HL-60 (cell line): ENCODE data around the gene BICRAL.

Experiments
- DNase-seq, 2 experiments: peaks; one replicate each; pipeline ENCODE4 v3.0.0-alpha.2; 2010 to 2020; ENCODE audit warnings: low read depth in 1 of 2, low spot score in 1 of 2
- H3K27ac ChIP-seq: fragments of 250-450 bp; sonication (Bioruptor Pico); replicated peaks from 2 replicates; pipeline ENCODE4 v1.5.1; 2020; ENCODE audit warnings: mild to moderate bottlenecking, moderate library complexity
- H3K27me3 ChIP-seq: fragments of 250-450 bp; sonication (Bioruptor Pico); 2 replicates; pipeline ENCODE4 v1.5.1; 2021; ENCODE audit warnings: mild to moderate bottlenecking, moderate library complexity; ENCODE audit not compliant: insufficient read depth, poor library complexity, severe bottlenecking
- H3K4me3 ChIP-seq: replicated peaks from 2 replicates; pipeline ENCODE4 v1.5.1; 2011; ENCODE audit warnings: mild to moderate bottlenecking, control low read depth, low read length; ENCODE audit not compliant: insufficient read depth
- GABPA ChIP-seq: IDR thresholded peaks from 2 replicates; pipeline ENCODE4 v1.6.1; 2012; ENCODE audit warnings: low read depth
- POLR2AphosphoS5 ChIP-seq: IDR thresholded peaks from 2 replicates; pipeline ENCODE4 v1.6.1; 2012; ENCODE audit warnings: low read depth
- SPI1 ChIP-seq: IDR thresholded peaks from 2 replicates; pipeline ENCODE4 v1.6.1; 2012; ENCODE audit warnings: low read depth, mild to moderate bottlenecking, borderline replicate concordance
- TF ChIP-seq, protein P1 (sequence below): IDR thresholded peaks from 2 replicates; pipeline ENCODE4 v1.6.1; 2012; ENCODE audit warnings: low read depth; ENCODE audit not compliant: insufficient replicate concordance
- TF ChIP-seq, protein P2 (sequence below): IDR thresholded peaks from one replicate; pipeline ENCODE4 v1.5.1; 2011; ENCODE audit warnings: low read length, control low read depth, inconsistent platforms; ENCODE audit not compliant: insufficient read depth

Gene BICRAL

DNA sequence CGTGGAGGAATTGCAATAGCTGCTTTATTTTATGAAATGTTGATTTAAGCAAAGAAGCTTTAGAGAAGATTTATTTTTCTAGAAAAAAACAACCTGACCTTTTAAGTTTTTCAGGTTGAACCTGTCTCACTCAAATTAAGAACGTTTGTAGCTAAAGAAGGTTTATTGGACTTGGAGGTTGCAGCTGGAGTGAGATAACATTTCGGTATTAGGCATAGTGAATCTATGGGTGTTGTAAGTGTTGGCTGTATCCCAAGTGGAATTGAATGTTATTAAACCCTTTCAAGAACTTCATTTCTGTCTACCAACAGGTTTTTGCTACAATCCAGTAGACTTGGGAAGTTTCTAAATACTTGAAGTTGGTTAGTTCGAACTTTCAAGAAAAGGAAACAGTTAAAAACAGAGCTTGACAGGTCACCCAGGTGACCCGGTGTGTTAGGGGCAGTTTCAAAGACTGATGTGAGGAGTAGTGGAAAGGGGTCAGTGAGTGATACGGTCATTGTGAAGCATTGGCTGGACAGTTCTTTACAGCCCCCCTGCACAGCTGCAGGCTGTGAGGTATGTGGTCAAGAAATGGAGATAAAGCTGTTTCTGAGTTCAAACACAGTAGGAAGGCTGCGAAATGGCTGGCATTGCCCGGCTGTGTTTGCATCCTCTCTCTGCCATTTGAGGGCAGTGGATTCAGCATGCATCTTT, 33.5 kb upstream of the BICRAL start:
- Histone ChIP-seq H3K27ac (no peak overlapping the region), H3K27me3 (no peaks in the 10 kb centered on the region), H3K4me3 (no peak overlapping the region)
- TF ChIP-seq SPI1: no peak
- no peak for TF ChIP-seq GABPA
- TF ChIP-seq POLR2AphosphoS5: no peak
- TF ChIP-seq, protein P1, sequence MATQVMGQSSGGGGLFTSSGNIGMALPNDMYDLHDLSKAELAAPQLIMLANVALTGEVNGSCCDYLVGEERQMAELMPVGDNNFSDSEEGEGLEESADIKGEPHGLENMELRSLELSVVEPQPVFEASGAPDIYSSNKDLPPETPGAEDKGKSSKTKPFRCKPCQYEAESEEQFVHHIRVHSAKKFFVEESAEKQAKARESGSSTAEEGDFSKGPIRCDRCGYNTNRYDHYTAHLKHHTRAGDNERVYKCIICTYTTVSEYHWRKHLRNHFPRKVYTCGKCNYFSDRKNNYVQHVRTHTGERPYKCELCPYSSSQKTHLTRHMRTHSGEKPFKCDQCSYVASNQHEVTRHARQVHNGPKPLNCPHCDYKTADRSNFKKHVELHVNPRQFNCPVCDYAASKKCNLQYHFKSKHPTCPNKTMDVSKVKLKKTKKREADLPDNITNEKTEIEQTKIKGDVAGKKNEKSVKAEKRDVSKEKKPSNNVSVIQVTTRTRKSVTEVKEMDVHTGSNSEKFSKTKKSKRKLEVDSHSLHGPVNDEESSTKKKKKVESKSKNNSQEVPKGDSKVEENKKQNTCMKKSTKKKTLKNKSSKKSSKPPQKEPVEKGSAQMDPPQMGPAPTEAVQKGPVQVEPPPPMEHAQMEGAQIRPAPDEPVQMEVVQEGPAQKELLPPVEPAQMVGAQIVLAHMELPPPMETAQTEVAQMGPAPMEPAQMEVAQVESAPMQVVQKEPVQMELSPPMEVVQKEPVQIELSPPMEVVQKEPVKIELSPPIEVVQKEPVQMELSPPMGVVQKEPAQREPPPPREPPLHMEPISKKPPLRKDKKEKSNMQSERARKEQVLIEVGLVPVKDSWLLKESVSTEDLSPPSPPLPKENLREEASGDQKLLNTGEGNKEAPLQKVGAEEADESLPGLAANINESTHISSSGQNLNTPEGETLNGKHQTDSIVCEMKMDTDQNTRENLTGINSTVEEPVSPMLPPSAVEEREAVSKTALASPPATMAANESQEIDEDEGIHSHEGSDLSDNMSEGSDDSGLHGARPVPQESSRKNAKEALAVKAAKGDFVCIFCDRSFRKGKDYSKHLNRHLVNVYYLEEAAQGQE: no peak
- TF ChIP-seq, protein P2, sequence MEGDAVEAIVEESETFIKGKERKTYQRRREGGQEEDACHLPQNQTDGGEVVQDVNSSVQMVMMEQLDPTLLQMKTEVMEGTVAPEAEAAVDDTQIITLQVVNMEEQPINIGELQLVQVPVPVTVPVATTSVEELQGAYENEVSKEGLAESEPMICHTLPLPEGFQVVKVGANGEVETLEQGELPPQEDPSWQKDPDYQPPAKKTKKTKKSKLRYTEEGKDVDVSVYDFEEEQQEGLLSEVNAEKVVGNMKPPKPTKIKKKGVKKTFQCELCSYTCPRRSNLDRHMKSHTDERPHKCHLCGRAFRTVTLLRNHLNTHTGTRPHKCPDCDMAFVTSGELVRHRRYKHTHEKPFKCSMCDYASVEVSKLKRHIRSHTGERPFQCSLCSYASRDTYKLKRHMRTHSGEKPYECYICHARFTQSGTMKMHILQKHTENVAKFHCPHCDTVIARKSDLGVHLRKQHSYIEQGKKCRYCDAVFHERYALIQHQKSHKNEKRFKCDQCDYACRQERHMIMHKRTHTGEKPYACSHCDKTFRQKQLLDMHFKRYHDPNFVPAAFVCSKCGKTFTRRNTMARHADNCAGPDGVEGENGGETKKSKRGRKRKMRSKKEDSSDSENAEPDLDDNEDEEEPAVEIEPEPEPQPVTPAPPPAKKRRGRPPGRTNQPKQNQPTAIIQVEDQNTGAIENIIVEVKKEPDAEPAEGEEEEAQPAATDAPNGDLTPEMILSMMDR: no peak
- DNase-seq: no peak

DNA sequence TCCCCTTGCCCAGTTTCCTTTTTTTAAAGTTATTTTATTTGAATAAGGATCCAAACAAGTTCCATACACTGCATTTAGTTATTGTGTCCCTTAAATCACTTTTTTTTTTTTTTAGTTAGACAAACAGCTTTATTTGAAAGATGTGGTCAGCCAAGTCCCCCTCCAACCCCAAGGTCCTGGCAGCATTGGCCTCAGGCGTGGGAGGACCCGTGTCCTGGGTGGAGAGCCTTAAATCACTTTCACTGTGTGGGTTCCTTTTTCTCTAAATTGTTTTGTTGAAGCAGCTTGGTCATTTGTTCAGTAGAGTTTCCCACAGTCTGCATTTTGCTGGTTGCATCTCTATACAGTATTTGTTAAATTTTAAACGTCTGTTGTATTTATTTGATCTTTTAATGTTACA, 30.8 kb upstream of the BICRAL start:
- DNase-seq: no peak
- TF ChIP-seq, protein P2: no peak
- TF ChIP-seq POLR2AphosphoS5 (no peak), GABPA (no peak), SPI1 (no peak)
- TF ChIP-seq, protein P1: no peak
- H3K4me3 ChIP-seq: no peak overlapping the region
- H3K27ac ChIP-seq: no peak overlapping the region
- no peaks in the 10 kb centered on the region for H3K27me3 ChIP-seq

GRCh38 chr6:42754759-42755158, 27.1 kb upstream of the BICRAL start:
- Histone ChIP-seq H3K27ac (no peak overlapping the region), H3K4me3 (no peak overlapping the region), H3K27me3 (no peaks in the 10 kb centered on the region)
- TF ChIP-seq SPI1: no peak
- TF ChIP-seq, protein P1: no peak
- TF ChIP-seq POLR2AphosphoS5: no peak
- TF ChIP-seq, protein P2: no peak
- no peak for TF ChIP-seq GABPA
- DNase-seq: no peak
